ENCODE measurements around the gene APOD.
"Not testable (repeated sequence)": the region's sequence is repeated elsewhere in the genome, so short reads cannot be mapped to it uniquely, and the experiment has no call there.

DNA sequence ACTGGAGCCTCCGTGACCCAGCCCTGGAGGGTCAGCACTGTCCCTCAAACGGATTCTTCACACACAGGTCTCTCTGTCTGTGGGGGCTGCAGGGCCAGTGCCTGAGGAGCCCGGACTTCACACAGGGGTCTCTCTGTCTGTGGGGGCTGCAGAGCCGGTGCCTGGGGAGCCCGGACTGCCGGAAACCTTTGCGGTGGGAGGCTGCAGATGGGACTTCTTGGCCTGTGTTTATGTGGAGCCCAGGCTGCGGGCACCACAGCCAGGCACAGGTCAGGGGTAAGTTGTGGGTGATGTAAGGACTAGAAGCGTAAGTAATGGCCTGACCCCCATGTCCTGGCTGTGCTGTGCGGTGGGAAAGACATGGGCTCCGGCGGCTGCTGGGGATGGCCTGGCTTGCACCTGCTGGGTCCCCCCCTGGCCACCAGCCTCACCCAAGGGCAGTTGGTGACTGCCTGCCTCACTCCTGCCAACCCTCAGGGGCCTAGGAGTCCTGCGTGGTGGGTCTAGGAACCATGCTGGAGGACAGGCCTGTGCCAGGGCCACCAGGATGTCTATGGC lies 47.3 kb upstream of the APOD start:
- not testable (repeated sequence) for TF ChIP-seq POLR2A (IDR thresholded peaks at IDR 0.05; ENCODE audit: low read depth, low read length); POLR2AphosphoS5 (IDR thresholded peaks at IDR 0.05; ENCODE audit: low read depth, low read length); TAF1 (IDR thresholded peaks at IDR 0.05; ENCODE audit: low read depth, low read length); PAX5 (IDR thresholded peaks at IDR 0.05; ENCODE audit: insufficient read depth, low read length, severe bottlenecking); SPI1 (IDR thresholded peaks at IDR 0.05; ENCODE audit: low read depth, low read length); POU2F2 (IDR thresholded peaks at IDR 0.05; ENCODE audit: low read depth, low read length)
